Ishikawa (cell line): Measurements from ENCODE around the gene SORT1.
A peak's percentile ranks its signal among the peaks of the same experiment; 100 is the strongest.

Experiments used
- CEBPB ChIP-seq: IDR thresholded peaks from 2 replicates; pipeline ENCODE4 v1.6.1; 2012
- CREB1 ChIP-seq: IDR thresholded peaks from 2 replicates; pipeline ENCODE4 v1.6.1; 2012; ENCODE audit warnings: low read depth
- EGR1 ChIP-seq: IDR thresholded peaks from 2 replicates; pipeline ENCODE4 v1.6.1; 2012
- EP300 ChIP-seq: IDR thresholded peaks from 2 replicates; pipeline ENCODE4 v1.6.1; 2012; ENCODE audit warnings: borderline replicate concordance
- FOXM1 ChIP-seq: IDR thresholded peaks from 2 replicates; pipeline ENCODE4 v1.6.1; 2012; ENCODE audit warnings: low read depth, borderline replicate concordance
- MAX ChIP-seq: IDR thresholded peaks from 2 replicates; pipeline ENCODE4 v1.6.1; 2012
- NFIC ChIP-seq: IDR thresholded peaks from 2 replicates; pipeline ENCODE4 v1.6.1; 2012
- RAD21 ChIP-seq: IDR thresholded peaks from 2 replicates; pipeline ENCODE4 v1.6.1; 2012; ENCODE audit warnings: low read depth
- REST ChIP-seq: IDR thresholded peaks from 2 replicates; pipeline ENCODE4 v1.6.1; 2012; ENCODE audit warnings: low read depth, mild to moderate bottlenecking
- TAF1 ChIP-seq: IDR thresholded peaks from 2 replicates; pipeline ENCODE4 v1.6.1; 2012; ENCODE audit warnings: low read depth, mild to moderate bottlenecking
- TCF12 ChIP-seq: IDR thresholded peaks from 2 replicates; pipeline ENCODE4 v1.6.1; 2012; ENCODE audit warnings: low read depth
- TEAD4 ChIP-seq: IDR thresholded peaks from 2 replicates; pipeline ENCODE4 v1.6.1; 2012
- USF1 ChIP-seq: IDR thresholded peaks from 2 replicates; pipeline ENCODE4 v1.6.1; 2012
- YY1 ChIP-seq: IDR thresholded peaks from 2 replicates; pipeline ENCODE4 v1.6.1; 2012; ENCODE audit warnings: low read depth
- ZBTB7A ChIP-seq: IDR thresholded peaks from 2 replicates; pipeline ENCODE4 v1.6.1; 2012; ENCODE audit warnings: low read depth

The SORT1 gene

GRCh38 chr1:109279615-109280278 lies 118.0 kb downstream of the SORT1 start:
- no peak for TF ChIP-seq FOXM1
- no peak for TF ChIP-seq CREB1
- TF ChIP-seq NFIC: no peak
- no peak for TF ChIP-seq RAD21
- no peak for TF ChIP-seq TCF12
- TF ChIP-seq YY1: no peak
- TF ChIP-seq TAF1: no peak
- TF ChIP-seq TEAD4: no peak
- no peak for TF ChIP-seq MAX
- no peak for TF ChIP-seq REST
- TF ChIP-seq USF1: no peak

- 0 out of 2 replicates have a peak, but pooled peaks have one; percentile 28 for TF ChIP-seq MAX
- no peak for TF ChIP-seq TCF12
- TF ChIP-seq RAD21: peak; percentile 88
- TF ChIP-seq CEBPB: no peak
- TF ChIP-seq YY1: 0 out of 2 replicates have a peak, but pooled peaks have one; percentile 23
Observed at GRCh38 chr1:109277434-109278204, 120.1 kb downstream of the SORT1 start.

GRCh38 chr1:109275706-109276345 lies 121.9 kb downstream of the SORT1 start:
- TF ChIP-seq EGR1 (no peak), RAD21 (no peak), CEBPB (no peak), TCF12 (no peak), YY1 (no peak), CREB1 (no peak), MAX (no peak), REST (no peak), NFIC (no peak)

GRCh38 chr1:109274533-109275476 lies 122.9 kb downstream of the SORT1 start:
- TF ChIP-seq ZBTB7A (peak; percentile 36; the same call in 1 of the 2 replicates), NFIC (no peak)

GRCh38 chr1:109273570-109274288 lies 124.0 kb downstream of the SORT1 start:
- TF ChIP-seq YY1 (no peak), ZBTB7A (no peak), FOXM1 (no peak), REST (no peak), TCF12 (no peak), USF1 (no peak), MAX (no peak), TAF1 (no peak), TEAD4 (no peak), CEBPB (no peak), EP300 (no peak), NFIC (no peak), RAD21 (no peak)
